Measurements from ENCODE around the gene EXPH5.

EXPH5 gene

GRCh38 chr11:108559340-108559739 is 34.2 kb downstream of the EXPH5 start:
- no peak for DNase-seq

DNA sequence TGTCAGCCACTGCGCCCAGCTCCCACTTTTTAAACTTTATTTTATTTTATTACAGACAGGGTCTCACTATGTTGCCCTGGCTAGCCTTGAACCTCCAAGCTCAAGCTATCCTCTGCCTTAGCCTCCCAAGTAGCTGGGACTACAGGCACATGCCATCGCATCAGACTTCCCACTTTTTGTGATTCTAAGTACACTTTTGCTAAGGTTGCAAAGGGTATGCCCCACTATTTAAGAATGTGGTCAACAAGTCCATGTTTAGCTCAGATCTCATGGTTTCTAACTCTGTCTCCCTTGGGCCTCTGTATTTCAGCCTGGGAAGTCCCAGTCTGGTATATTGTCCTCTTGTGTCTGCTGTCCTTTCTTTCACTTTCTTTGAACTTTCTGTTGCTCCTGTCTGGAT is 35.3 kb downstream of the EXPH5 start:
- DNase-seq: no peak

- DNase-seq: no peak
These were observed 37.5 kb downstream of the EXPH5 start for GRCh38 chr11:108556019-108556418.

DNA sequence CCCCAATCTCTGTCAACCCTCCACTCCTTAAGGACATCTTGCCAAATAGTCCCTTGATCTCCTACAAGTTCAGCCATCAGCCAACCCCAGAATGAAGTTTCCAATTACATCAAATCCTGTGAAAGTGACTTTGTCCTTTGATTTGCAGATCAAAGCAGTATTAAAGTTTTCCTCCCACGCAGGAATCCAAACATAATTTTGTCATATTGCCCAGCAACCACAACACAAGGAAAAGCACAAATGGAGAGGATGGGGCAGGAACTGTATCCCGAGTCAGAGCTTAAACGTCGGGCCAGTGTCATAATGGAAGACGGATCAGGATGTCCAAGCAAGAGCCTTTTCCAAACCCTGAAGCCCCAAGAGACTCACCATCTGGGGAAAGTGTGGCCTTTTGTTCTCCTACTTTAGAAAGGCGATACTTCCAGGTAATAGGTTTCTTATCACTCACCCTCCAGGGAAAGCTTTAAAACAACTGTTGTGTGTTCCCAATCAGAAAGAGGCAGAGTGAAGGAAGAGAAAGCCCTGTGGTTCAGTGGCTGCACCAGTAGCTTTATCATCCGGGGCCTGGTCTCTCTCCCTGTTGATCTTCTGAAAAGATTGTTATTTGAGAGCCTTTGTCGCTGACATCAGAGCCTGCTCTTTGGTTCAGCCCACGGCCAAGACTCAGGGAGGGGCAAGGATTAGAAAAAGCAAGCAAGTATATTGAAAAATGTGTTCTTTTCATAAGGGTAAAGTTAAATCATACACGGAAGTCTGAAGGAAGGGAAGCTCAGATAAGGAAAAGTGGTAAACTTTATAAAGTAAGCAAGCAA is 41.7 kb downstream of the EXPH5 start:
- DNase-seq: no peak

GRCh38 chr11:108549319-108549885 is 44.2 kb downstream of the EXPH5 start:
- DNase-seq: no peak

DNA sequence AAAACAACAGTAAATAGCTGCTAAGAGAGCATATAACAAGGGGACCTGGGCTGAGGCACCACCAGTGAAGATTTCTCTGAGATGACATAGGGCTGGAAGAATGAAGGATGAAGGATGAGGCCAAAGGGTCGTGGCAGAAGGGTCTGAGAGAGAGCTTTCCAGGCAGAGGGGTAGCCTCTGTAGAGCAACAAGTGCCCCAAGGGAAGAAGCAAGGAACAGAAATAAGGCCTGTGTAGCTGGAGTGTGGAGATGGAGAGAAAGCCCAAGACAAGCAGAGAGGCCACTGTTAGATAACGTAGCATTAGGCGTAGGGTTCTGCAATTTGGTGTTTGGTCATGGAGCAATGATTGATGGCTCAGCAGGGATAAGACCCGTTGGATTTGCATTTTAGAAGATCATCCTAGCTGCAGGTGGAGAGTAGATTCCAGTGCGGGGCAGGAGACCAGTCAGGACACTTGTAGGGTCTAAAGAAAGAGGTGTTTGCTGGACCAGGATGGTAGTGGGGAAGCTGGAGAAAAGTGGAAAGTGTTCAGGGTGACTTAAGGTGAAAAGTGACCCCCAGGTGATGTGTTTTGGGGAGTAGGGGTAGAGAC is 47.6 kb downstream of the EXPH5 start:
- DNase-seq: no peak

GRCh38 chr11:108543316-108543964 is 50.1 kb downstream of the EXPH5 start:
- DNase-seq: no peak

DNA sequence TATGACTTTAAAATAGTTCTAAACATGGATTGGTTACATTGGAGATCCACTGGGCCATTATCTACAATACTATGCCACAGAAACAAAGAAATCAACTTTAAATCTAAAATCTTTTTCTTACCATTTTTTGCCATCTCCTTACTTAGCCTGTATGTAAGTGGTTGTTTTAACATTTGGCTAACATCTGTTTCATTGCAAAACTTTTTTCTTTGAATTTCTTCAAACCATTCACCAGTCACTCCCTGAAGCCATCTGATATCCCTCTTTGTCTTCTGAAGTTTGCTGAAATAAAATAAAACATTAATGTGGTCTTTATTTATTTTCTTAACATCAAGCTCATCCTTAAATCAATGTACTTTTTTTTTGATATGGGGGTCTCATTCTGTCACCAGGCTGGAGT is 52.0 kb downstream of the EXPH5 start:
- DNase-seq: no peak

DNA sequence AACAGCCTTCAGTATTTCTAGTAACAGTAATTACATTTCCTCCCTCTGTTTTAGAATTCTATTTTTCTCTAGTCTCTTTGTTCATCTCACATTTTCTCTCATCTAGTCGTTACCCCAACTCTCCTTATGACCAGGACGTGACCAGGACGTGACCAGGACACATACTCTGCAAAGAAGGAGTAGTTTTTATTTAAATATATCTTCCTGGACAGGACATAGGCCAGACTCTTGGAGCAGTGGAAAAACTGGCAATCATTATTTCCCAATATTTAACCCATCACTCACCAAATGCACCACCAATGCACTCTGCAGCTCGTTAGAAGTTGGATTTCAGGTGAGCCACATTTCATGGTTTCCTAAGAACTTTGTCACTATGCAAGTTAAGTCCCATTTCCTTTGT is 55.1 kb downstream of the EXPH5 start:
- DNase-seq: no peak

DNA sequence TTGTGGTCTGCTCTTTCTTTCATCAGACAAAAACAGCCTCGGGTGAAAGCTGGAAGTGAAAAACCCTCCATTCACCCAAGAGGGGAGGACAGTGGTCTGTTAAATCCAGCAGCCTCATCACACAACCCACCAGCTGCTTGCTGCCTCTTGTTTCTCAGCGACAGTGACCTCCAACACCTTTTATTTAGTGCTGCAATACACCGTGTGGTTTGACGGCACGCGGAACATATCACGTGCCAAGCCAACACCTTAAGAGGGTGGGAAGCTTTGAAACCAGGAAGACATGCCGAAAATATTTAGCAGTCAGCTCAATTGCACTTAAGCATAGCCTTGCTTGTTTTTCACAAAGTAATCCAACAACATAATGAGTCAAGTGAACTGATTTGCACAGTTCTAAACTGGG is 55.5 kb downstream of the EXPH5 start:
- DNase-seq: no peak

- no peak for DNase-seq
These were observed 56.8 kb downstream of the EXPH5 start for GRCh38 chr11:108536783-108537182.

DNA sequence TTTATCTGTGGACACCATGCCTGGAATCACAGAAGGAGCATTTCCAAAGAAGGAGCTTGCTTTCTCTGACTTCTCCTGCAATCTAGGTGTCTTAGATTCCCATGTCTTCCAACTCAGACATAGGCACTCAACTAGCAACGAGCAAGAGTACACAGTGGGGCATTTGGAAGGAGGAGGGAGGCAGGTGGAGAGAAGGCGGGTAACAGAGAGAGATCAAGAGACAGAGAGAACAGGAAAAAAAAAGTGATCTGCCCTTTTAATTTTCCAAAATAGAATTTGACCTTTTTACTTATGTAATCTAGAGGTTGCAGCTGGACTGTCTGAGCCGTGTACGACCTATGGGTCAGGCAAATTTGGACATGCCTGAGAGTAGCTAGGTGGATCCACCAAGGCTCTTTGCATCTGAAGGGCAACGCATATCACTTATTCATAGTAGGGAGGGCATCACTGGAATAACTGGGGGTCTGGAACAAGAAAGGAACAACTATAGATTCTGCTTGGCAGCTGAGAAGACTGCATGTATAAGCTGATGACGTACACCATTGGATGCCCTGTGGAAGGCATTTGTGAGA is 58.1 kb downstream of the EXPH5 start:
- no peak for DNase-seq

DNA sequence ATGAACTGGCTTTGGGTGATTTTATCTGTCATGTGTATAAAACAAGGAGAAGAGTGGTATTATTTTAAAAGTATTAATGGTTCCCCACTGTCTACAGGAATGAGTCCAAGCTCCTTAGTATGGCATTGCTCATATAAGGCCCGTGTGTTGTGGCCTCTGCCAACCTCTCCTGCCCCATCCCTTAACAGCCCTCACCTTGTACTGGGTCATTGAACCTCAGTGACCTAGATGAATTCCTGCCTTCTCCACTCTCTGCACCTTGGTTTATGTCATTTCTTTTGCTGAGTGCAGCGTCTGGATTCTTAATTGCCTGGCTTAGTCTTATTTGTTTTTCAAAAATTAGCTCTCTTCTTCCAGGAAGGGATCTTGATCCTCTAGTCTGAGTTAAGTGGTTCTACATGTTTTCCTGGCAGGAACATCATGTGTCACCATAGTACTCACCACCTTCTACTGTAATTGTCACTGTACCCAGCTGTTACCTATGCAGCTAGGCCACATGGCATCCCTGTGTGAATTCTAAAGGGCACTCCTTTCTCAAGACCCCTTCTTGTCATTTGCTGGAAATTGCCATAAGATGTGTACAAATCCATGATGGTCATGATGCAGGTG is 59.2 kb downstream of the EXPH5 start:
- DNase-seq: no peak

DNA sequence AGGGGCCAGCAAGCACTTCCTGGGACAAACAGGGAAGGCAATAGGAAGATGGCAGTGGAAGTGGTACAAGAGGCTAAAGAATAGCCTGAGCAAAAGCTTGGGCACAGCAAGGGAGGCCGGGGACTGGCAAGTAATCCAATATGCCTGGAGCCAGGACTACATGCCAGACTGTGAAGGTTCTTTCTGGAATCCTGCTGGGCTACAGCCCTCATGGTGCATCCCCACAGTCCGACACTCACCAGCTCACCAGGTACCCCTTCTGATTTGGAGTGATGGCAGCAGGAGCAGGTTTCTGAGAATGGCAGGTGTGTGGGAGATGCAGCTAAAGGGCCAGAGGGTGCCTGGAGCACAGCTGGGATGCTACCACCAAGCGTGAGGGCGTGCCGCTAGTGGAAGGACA is 63.1 kb downstream of the EXPH5 start:
- DNase-seq: no peak

DNA sequence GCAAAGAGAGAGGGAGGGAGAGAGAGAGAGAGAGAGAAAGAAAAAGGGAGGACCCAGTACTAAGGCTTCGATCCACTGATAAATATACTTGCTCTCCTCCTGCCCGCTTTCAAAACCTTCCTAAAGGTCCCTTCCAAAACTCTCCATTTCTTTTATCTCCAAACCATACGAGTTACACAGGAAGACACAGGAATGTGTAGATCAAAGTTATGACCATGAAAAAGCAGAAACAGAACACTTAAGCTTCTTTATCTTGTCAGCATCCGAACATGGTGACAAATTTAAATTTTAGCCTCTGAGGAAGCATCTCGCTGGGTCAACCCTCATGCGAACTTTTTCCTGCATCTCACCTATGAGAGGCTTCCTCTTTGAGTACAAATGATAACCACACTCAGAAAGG is 66.2 kb downstream of the EXPH5 start:
- no peak for DNase-seq

- no peak for DNase-seq
These were observed 68.4 kb downstream of the EXPH5 start for GRCh38 chr11:108525161-108525560.

- DNase-seq: no peak
These were observed 69.1 kb downstream of the EXPH5 start for GRCh38 chr11:108524422-108524821.

DNA sequence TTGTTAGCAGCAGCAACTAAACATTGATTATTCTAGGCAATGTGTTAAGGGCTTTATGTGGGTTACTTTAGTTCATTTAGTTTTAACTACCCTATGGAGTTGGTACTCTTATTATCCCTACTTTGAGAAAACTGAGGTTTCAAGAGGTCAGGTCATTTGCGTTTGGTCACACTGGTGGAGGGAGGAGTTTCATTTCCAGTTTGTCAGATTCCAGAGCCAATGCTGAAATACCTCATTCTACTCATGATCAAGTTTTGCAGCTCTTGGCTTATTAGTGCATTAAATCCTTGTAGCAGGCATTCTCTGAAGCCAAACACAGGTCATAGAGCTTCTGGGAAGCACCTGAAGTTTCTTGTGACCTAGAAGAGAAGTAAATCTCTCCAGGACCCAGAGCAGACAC is 71.2 kb downstream of the EXPH5 start:
- DNase-seq: no peak

- DNase-seq: no peak
These were observed 75.0 kb downstream of the EXPH5 start for GRCh38 chr11:108518581-108518980.

- no peak for DNase-seq
These were observed 77.4 kb downstream of the EXPH5 start for GRCh38 chr11:108516125-108516524.

DNA sequence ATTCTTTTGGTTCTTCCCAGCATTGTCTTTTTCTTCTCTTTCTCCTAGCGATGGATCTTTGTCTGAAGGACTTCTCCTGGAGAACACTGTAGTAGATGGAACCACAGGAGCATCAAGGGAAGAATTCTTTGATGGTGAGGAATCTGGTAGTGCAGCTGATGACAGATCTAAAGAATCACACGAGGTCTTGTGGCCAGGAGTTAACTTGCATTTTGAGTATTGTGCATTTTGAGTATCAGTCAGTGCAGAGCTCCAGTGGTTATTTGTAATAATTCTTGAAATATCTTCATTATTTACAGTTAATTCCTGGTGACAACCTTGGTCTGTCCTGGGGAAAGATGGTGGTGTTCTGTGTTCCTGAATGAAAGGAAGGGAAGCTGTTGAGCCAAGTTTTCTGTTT is 80.9 kb downstream of the EXPH5 start:
- no peak for DNase-seq

DNA sequence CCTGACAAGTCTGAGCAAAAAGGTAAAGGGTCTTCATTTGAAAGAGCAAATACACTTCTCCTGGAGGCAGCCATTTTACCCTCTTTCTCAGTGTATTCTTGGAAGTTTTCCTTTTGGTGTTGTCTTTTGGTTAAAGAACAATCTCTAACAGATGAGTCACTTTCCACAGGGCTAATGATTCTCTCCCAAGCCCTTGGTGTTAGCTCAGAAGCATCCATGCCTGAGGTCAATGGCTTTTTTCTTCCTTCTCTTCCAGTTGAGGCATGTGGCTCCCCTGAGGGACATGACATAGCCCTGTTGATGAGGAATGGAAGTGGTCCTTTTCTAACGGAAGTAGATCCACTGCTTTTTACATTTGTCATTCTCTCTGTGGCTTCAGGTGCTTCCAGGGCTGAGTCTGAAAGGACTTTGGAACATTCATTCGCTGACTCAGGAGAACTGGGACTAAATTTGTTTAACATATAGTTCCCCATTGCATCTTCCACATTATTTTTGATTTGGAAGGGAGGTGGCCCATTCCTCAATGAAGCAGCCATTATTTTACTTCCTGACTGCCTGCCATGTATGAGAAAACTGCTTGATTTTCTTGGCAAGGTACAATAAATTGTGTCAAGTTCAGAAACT is 81.6 kb downstream of the EXPH5 start:
- DNase-seq: no peak
